OCI-LY1 (cell line): ENCODE data around the gene DNAH17.

Experiments used
- H2AFZ ChIP-seq: fragments of 200-600 bp; sonication (generic), shearing (Covaris generic); 2 replicates; pipeline ENCODE4 v1.6.0; 2014; ENCODE audit warnings: antibody characterized with exemption, mild to moderate bottlenecking, low read length
- H3F3A ChIP-seq: fragments of 200-600 bp; sonication (generic), shearing (Covaris generic); 2 replicates; pipeline ENCODE4 v1.6.0; 2014; ENCODE audit warnings: mild to moderate bottlenecking, antibody characterized with exemption, low read length, moderate library complexity; ENCODE audit not compliant: insufficient read depth
- H3K27ac ChIP-seq: fragments of 200-600 bp; sonication (generic); 2 replicates; pipeline ENCODE4 v1.5.1; 2014; ENCODE audit warnings: low read length, mixed run types, mild to moderate bottlenecking, low read depth; ENCODE audit not compliant: poor library complexity, severe bottlenecking
- H3K27me3 ChIP-seq: fragments of 200-600 bp; sonication (generic); 2 replicates; pipeline ENCODE4 v1.6.0; 2014; ENCODE audit warnings: antibody characterized with exemption, mild to moderate bottlenecking, low read length, moderate library complexity; ENCODE audit not compliant: insufficient read depth
- H3K36me3 ChIP-seq: fragments of 200-600 bp; sonication (generic); 2 replicates; pipeline ENCODE4 v1.6.1; 2014; ENCODE audit warnings: mild to moderate bottlenecking, antibody characterized with exemption, low read length, moderate library complexity, mixed read lengths; ENCODE audit not compliant: insufficient read depth
- H3K4me1 ChIP-seq: fragments of 200-600 bp; sonication (generic); 2 replicates; pipeline ENCODE4 v1.5.1; 2014; ENCODE audit warnings: mild to moderate bottlenecking, low read length, moderate library complexity; ENCODE audit not compliant: insufficient read depth, severe bottlenecking
- H3K4me2 ChIP-seq: fragments of 200-600 bp; sonication (generic), shearing (Covaris generic); 2 replicates; pipeline ENCODE4 v1.6.1; 2014; ENCODE audit warnings: low read length
- H3K4me3 ChIP-seq: fragments of 200-600 bp; sonication (generic); 2 replicates; pipeline ENCODE4 v1.5.1; 2014; ENCODE audit warnings: low read length, low read depth, mild to moderate bottlenecking, mixed read lengths; ENCODE audit not compliant: poor library complexity, severe bottlenecking
- H3K79me2 ChIP-seq: fragments of 200-600 bp; shearing (Covaris generic); 2 replicates; pipeline ENCODE4 v1.6.1; 2016; ENCODE audit warnings: mixed run types, low read length, mixed read lengths; ENCODE audit not compliant: insufficient read depth
- H3K9ac ChIP-seq: fragments of 200-600 bp; sonication (generic), shearing (Covaris generic); 2 replicates; pipeline ENCODE4 v1.6.1; 2014; ENCODE audit warnings: mild to moderate bottlenecking, low read length, mixed read lengths
- H3K9me2 ChIP-seq: fragments of 200-600 bp; sonication (generic), shearing (Covaris generic); 2 replicates; pipeline ENCODE4 v1.6.1; 2014; ENCODE audit warnings: low read depth, mild to moderate bottlenecking, low read length, mixed read lengths
- H3K9me3 ChIP-seq: fragments of 200-600 bp; shearing (Covaris generic); 2 replicates; pipeline ENCODE4 v1.6.1; 2014; ENCODE audit warnings: low read length, mixed read lengths
- H4K20me1 ChIP-seq: fragments of 200-600 bp; sonication (generic), shearing (Covaris generic); 2 replicates; pipeline ENCODE4 v1.6.0; 2016; ENCODE audit warnings: mild to moderate bottlenecking, low read length; ENCODE audit not compliant: insufficient read depth
- EZH2 ChIP-seq: fragments of 200-600 bp; sonication (generic), shearing (Covaris generic); IDR thresholded peaks from 2 replicates; pipeline ENCODE4 v1.8.0; 2017; ENCODE audit warnings: borderline replicate concordance, mixed run types, mild to moderate bottlenecking, antibody characterized with exemption, low read length, moderate library complexity, mixed read lengths
- TF ChIP-seq, protein P1 (sequence below): fragments of 200-600 bp; sonication (generic), shearing (Covaris generic); IDR thresholded peaks from 2 replicates; pipeline ENCODE4 v1.5.1; 2017; ENCODE audit warnings: mild to moderate bottlenecking, antibody characterized with exemption, low read length, moderate library complexity, mixed read lengths

Gene DNAH17

DNA sequence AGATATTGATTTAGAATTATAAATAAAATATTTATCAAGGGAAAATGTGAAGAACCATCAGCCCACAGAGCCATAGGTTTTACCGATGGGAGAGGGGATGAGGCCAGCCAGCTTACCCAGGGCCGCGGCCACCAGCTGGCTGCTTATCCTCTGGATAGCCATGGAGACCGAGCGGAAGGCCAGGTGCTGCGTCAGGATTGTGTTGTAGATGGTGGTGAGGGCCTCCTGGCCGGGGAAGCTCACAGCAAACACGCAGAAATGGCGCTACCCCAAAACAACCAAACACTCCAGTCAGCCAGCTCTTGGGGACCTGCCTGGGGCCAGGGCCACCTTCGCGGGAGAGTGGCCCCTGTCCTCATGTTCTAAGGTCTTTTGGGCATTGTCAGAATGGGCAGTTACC is 97.8 kb downstream of the DNAH17 start:
- Histone ChIP-seq H3K9ac (no peak overlapping the region), H3K4me1 (no peaks in the 10 kb centered on the region), H3K79me2 (no peaks in the 10 kb centered on the region), H3K27me3 (peaks cover 9% of the 10 kb centered on the region; the same call in 1 of the 2 replicates), H3F3A (no peaks in the 10 kb centered on the region), H3K4me3 (no peak overlapping the region), H3K9me3 (no peaks in the 10 kb centered on the region), H2AFZ (no peak overlapping the region), H4K20me1 (no peaks in the 10 kb centered on the region), H3K9me2 (no peaks in the 10 kb centered on the region), H3K27ac (no peak overlapping the region), H3K36me3 (no peaks in the 10 kb centered on the region), H3K4me2 (no peak overlapping the region)
- TF ChIP-seq EZH2: no peak
- TF ChIP-seq, protein P1, sequence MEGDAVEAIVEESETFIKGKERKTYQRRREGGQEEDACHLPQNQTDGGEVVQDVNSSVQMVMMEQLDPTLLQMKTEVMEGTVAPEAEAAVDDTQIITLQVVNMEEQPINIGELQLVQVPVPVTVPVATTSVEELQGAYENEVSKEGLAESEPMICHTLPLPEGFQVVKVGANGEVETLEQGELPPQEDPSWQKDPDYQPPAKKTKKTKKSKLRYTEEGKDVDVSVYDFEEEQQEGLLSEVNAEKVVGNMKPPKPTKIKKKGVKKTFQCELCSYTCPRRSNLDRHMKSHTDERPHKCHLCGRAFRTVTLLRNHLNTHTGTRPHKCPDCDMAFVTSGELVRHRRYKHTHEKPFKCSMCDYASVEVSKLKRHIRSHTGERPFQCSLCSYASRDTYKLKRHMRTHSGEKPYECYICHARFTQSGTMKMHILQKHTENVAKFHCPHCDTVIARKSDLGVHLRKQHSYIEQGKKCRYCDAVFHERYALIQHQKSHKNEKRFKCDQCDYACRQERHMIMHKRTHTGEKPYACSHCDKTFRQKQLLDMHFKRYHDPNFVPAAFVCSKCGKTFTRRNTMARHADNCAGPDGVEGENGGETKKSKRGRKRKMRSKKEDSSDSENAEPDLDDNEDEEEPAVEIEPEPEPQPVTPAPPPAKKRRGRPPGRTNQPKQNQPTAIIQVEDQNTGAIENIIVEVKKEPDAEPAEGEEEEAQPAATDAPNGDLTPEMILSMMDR: no peak

GRCh38 chr17:78478757-78479297 is 98.4 kb downstream of the DNAH17 start:
- H3K79me2 ChIP-seq: no peaks in the 10 kb centered on the region
- peaks cover 13% of the 10 kb centered on the region; the same call in 1 of the 2 replicates for H3K27me3 ChIP-seq
- no peak overlapping the region for H2AFZ ChIP-seq
- no peak overlapping the region for H3K4me3 ChIP-seq
- no peak overlapping the region for H3K9ac ChIP-seq
- H3K36me3 ChIP-seq: no peaks in the 10 kb centered on the region
- no peak overlapping the region for H3K27ac ChIP-seq
- no peaks in the 10 kb centered on the region for H3F3A ChIP-seq
- no peaks in the 10 kb centered on the region for H3K9me3 ChIP-seq
- TF ChIP-seq EZH2: no peak
- TF ChIP-seq, protein P1: no peak
- H3K4me2 ChIP-seq: no peak overlapping the region
- no peaks in the 10 kb centered on the region for H4K20me1 ChIP-seq
- H3K4me1 ChIP-seq: no peaks in the 10 kb centered on the region
- no peaks in the 10 kb centered on the region for H3K9me2 ChIP-seq

DNA sequence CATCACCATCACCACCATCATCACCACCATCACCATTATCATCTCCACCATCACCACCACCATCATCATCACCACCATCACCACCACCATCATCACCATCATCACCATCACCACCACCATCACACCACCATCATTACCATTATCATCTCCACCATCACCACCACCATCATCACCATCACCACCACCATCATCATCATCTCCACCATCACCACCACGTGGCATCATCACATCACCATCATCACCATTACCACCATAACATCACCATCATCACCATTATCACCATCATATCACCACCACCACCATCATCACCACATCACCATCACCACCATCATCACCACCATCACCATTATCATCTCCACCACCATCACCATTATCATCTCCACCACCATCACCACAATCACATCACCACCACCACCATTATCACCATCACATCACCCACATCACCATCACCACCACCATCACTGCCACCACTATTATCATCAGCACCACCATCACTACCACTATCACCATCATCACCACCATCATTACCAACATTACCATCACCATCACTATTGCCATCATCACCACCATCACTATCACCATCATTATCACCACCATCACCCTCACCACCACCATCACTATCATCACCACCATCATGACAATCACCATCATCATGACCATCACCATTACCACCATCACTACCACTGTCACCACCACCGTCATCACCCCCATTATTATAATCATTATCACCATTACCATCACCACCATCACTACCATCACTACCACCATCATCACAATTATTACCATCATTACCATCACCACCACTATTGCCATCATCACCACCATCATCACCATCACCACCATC is 99.1 kb downstream of the DNAH17 start:
- no peak overlapping the region for H3K4me3 ChIP-seq
- H3F3A ChIP-seq: no peaks in the 10 kb centered on the region
- no peaks in the 10 kb centered on the region for H3K9me2 ChIP-seq
- no peaks in the 10 kb centered on the region for H4K20me1 ChIP-seq
- TF ChIP-seq, protein P1: no peak
- no peak for TF ChIP-seq EZH2
- H2AFZ ChIP-seq: no peak overlapping the region
- no peaks in the 10 kb centered on the region for H3K36me3 ChIP-seq
- no peak overlapping the region for H3K4me2 ChIP-seq
- H3K27me3 ChIP-seq: peaks cover 13% of the 10 kb centered on the region; the same call in 1 of the 2 replicates
- no peaks in the 10 kb centered on the region for H3K79me2 ChIP-seq
- H3K27ac ChIP-seq: no peak overlapping the region
- no peaks in the 10 kb centered on the region for H3K4me1 ChIP-seq
- no peaks in the 10 kb centered on the region for H3K9me3 ChIP-seq
- H3K9ac ChIP-seq: no peak overlapping the region
